Thyroid gland (tissue), 4 donors: ENCODE data around the gene P2RX1.

Source experiments
- POLR2A ChIP-seq, 2 donors: fragments of 450-650 bp; IDR thresholded peaks; one replicate each; pipeline ENCODE4 v1.6.1; 2017; ENCODE audit warnings: antibody characterized with exemption in 2 of 2, mild to moderate bottlenecking in 2 of 2, moderate library complexity in 1 of 2
- TF ChIP-seq, protein P1 (sequence below), 6 experiments: fragments of 200-600 bp in 3 of 6; fragments of 450-650 bp in 3 of 6; sonication (generic) in 3 of 6; IDR thresholded peaks; one replicate each; pipeline ENCODE4 v1.5.1; 2016 to 2019; ENCODE audit warnings: antibody characterized with exemption in 6 of 6, mild to moderate bottlenecking in 2 of 6, inconsistent platforms in 1 of 6, moderate library complexity in 1 of 6

- TF ChIP-seq, protein P1, sequence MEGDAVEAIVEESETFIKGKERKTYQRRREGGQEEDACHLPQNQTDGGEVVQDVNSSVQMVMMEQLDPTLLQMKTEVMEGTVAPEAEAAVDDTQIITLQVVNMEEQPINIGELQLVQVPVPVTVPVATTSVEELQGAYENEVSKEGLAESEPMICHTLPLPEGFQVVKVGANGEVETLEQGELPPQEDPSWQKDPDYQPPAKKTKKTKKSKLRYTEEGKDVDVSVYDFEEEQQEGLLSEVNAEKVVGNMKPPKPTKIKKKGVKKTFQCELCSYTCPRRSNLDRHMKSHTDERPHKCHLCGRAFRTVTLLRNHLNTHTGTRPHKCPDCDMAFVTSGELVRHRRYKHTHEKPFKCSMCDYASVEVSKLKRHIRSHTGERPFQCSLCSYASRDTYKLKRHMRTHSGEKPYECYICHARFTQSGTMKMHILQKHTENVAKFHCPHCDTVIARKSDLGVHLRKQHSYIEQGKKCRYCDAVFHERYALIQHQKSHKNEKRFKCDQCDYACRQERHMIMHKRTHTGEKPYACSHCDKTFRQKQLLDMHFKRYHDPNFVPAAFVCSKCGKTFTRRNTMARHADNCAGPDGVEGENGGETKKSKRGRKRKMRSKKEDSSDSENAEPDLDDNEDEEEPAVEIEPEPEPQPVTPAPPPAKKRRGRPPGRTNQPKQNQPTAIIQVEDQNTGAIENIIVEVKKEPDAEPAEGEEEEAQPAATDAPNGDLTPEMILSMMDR (IDR thresholded peaks at IDR 0.05) = no peak
- TF ChIP-seq POLR2A (IDR thresholded peaks at IDR 0.05) = no peak
Measured at GRCh38 chr17:3903051-3903825, 13.0 kb downstream of the P2RX1 start.
